MCF 10A (cell line): ENCODE measurements around the gene FXN. TPM values are rescaled to one million over a fixed set of nuclear protein-coding genes. Genes with fewer than 3 reads are reported as not detected.

ENCODE experiments used
- BruUV-seq: library from RNA; stranded (reverse); fragments of 400-500 nt; replicated peaks from 2 replicates; lab custom pipeline; 2021; lab: Mats Ljungman, UMichigan
- CTCF ChIA-PET: fragments of 300-600 bp; sonication (Branson Sonifier 250); formaldehyde crosslinking; extraction: SDS; loops from one replicate; lab custom pipeline; 2021; ENCODE audit warnings: antibody characterized with exemption, inconsistent platforms; lab: Yijun Ruan, JAX
- POLR2A ChIA-PET: fragments of 300-600, 350-650 bp; sonication (Branson Sonifier 250); formaldehyde crosslinking; extraction: SDS; loops from one replicate; lab custom pipeline; 2020; ENCODE audit warnings: antibody characterized with exemption, inconsistent platforms; lab: Yijun Ruan, JAX
- DNase-seq: peaks from one replicate; pipeline ENCODE4 v3.0.0-alpha.2; 2018; ENCODE audit not compliant: unreplicated experiment
- H3K27ac Mint-ChIP-seq: one replicate; pipeline ENCODE4 v1.8.0; 2022; ENCODE audit warnings: mild to moderate bottlenecking, low read depth, mixed read lengths; ENCODE audit not compliant: unreplicated experiment
- H3K27me3 Mint-ChIP-seq: one replicate; pipeline ENCODE4 v1.8.0; 2022; ENCODE audit warnings: mixed read lengths; ENCODE audit not compliant: insufficient read depth, unreplicated experiment
- H3K36me3 Mint-ChIP-seq: one replicate; pipeline ENCODE4 v1.8.0; 2022; ENCODE audit warnings: mild to moderate bottlenecking, moderate library complexity, mixed read lengths; ENCODE audit not compliant: insufficient read depth, unreplicated experiment
- H3K4me1 Mint-ChIP-seq: one replicate; pipeline ENCODE4 v1.8.0; 2022; ENCODE audit warnings: mixed read lengths; ENCODE audit not compliant: insufficient read depth, unreplicated experiment
- H3K4me3 Mint-ChIP-seq: one replicate; pipeline ENCODE4 v1.8.0; 2022; ENCODE audit warnings: mild to moderate bottlenecking, moderate library complexity, mixed read lengths; ENCODE audit not compliant: unreplicated experiment
- H3K9me3 Mint-ChIP-seq: one replicate; pipeline ENCODE4 v1.8.0; 2022; ENCODE audit warnings: mixed read lengths; ENCODE audit not compliant: unreplicated experiment
- CTCF ChIP-seq: fragments of 200-600 bp; IDR thresholded peaks from one replicate; pipeline ENCODE4 v1.8.0; 2022; ENCODE audit warnings: antibody characterized with exemption, mild to moderate bottlenecking; ENCODE audit not compliant: unreplicated experiment
- intact Hi-C: fragments of 100-400 bp; cut with micrococcal nuclease; formaldehyde crosslinking; loops from 2 replicates; pipeline ENCODE4 v1.14.1; 2022
- total RNA-seq: library from RNA; stranded (reverse); gene quantifications from 2 replicates; pipeline ENCODE4 v1.2.3, GENCODE V29; 2022

FXN gene
- total RNA-seq, 1 experiment from 2014 or later: 31.6 TPM

GRCh38 chr9:69086769-69087168 lies 51.2 kb downstream of the FXN start:
- intact Hi-C loops: no loop called here
- Mint-ChIP-seq H3K4me3 (no peak overlapping the region), H3K27me3 (no peaks in the 10 kb centered on the region), H3K9me3 (no peaks in the 10 kb centered on the region), H3K27ac (no peak overlapping the region), H3K4me1 (no peaks in the 10 kb centered on the region), H3K36me3 (no peaks in the 10 kb centered on the region)
- BruUV-seq: no TSS peak
- POLR2A ChIA-PET: interaction anchor here (1.0 kb wide), 1 partner anchor 9 kb away, joined by 6 read pairs; no protein-coding TSS in a partner anchor
- TF ChIP-seq CTCF: no peak
- no peak for DNase-seq
- CTCF ChIA-PET: interaction anchor here (0.8 kb wide), 1 partner anchor 106 kb away, joined by 3 read pairs; no protein-coding TSS in a partner anchor

DNA sequence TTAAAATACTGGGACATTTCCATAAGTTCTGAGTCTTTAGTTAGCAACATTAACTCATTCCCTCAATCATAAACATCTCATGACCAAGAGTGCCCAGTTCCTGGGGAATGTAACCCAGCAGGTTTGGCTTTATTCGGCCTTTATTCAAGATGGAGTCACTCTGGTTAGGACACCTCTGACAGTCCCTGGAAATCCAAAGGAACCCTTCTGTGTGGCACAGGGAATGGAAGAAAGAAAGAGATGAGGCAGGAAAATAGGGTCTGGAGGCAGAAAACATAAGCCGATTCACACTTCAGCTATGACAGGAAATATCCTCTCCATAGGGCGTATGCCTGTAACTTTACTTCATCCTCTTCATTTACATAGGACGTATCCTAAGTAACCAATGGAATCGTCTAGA lies 53.5 kb downstream of the FXN start:
- H3K9me3 Mint-ChIP-seq: no peaks in the 10 kb centered on the region
- ChIA-PET CTCF (interaction anchor here (1.2 kb wide), 1 partner anchor 54 kb away, joined by 3 read pairs; the partner anchor contains the start of gene FXN), POLR2A (interaction anchor here (0.7 to 1.4 kb wide), 2 partner anchors 33 to 106 kb away, joined by 3 to 5 read pairs; no protein-coding TSS in a partner anchor)
- H3K27ac Mint-ChIP-seq: peak overlapping the region; percentile 3
- no peaks in the 10 kb centered on the region for H3K27me3 Mint-ChIP-seq
- no TSS peak for BruUV-seq
- intact Hi-C loops: no loop called here
- H3K36me3 Mint-ChIP-seq: no peaks in the 10 kb centered on the region
- DNase-seq: no peak
- H3K4me1 Mint-ChIP-seq: no peaks in the 10 kb centered on the region
- no peak overlapping the region for H3K4me3 Mint-ChIP-seq
- no peak for TF ChIP-seq CTCF

- ChIA-PET CTCF (interaction anchor here (0.6 to 1.2 kb wide), 2 partner anchors 54 to 516 kb away, joined by 3 read pairs; partner anchors contain the start of gene FXN), POLR2A (interaction anchor here (1.2 to 1.4 kb wide), 2 partner anchors 32 to 86 kb away, joined by 3 to 5 read pairs; no protein-coding TSS in a partner anchor)
- no peak for TF ChIP-seq CTCF
- H3K27ac Mint-ChIP-seq: peak overlapping the region; percentile 3
- H3K9me3 Mint-ChIP-seq: no peaks in the 10 kb centered on the region
- H3K27me3 Mint-ChIP-seq: no peaks in the 10 kb centered on the region
- no TSS peak for BruUV-seq
- intact Hi-C loops: no loop called here
- H3K4me1 Mint-ChIP-seq: no peaks in the 10 kb centered on the region
- H3K36me3 Mint-ChIP-seq: no peaks in the 10 kb centered on the region
- H3K4me3 Mint-ChIP-seq: no peak overlapping the region
- no peak for DNase-seq
Measured at GRCh38 chr9:69089491-69089890, 53.9 kb downstream of the FXN start.

DNA sequence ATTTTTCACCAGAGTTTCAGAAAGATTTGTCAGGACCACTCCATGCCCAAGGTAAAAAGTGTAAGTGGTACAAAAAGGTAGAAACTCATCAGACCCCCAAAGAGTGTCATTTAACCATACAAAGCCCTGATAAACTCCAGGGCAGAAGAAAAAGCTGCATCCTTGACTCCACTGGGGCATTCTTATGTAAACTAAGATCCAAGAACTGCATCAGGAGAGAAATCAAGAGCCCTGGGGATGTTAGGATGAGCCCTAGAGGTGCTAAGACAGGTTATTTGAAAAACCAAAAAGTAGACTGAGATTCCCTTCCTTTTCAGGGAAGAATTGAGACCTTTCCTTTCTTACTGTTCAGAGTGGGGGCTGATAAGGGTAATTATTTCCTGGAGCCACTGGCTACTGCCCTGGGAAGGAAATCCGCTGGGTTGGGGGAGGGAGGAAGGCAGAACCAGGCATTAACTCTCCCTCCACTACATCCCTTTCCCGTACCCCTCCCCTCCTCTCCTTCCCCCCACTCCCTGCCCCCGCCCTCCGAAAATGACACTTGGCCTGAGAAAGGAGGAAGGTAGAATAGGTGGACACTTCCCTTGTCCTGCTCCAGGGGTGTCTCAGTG lies 54.7 kb downstream of the FXN start:
- Mint-ChIP-seq H3K36me3 (no peaks in the 10 kb centered on the region), H3K9me3 (no peaks in the 10 kb centered on the region), H3K4me1 (no peaks in the 10 kb centered on the region), H3K27ac (no peak overlapping the region), H3K4me3 (no peak overlapping the region), H3K27me3 (no peaks in the 10 kb centered on the region)
- BruUV-seq: no TSS peak
- CTCF ChIA-PET: interaction anchor here (0.6 to 1.2 kb wide), 3 partner anchors 29 to 517 kb away, joined by 3 read pairs; partner anchors contain the start of gene FXN
- intact Hi-C loops: no loop called here
- DNase-seq: no peak
- POLR2A ChIA-PET: interaction anchor here (0.6 to 1.2 kb wide), 2 partner anchors 85 to 1340 kb away, joined by 3 to 4 read pairs; no protein-coding TSS in a partner anchor
- TF ChIP-seq CTCF: no peak
